Stimulated activated CD4-positive, alpha-beta T cell treated with anti-CD3 and anti-CD28 coated beads, Interleukin-2, amount 100 ng/mL, for 4 hours (primary cell): Measurements from ENCODE around the gene PIMREG.

Source experiments
- DNase-seq: peaks from one replicate; pipeline ENCODE4 v3.0.0-alpha.2; 2020; ENCODE audit warnings: low read depth

Gene PIMREG

GRCh38 chr17:6498901-6499540, 54.8 kb downstream of the PIMREG start:
- no peak for DNase-seq
